Measurements from ENCODE around the gene INTS3.
"Not testable (repeated sequence)": the region's sequence is repeated elsewhere in the genome, so short reads cannot be mapped to it uniquely, and the experiment has no call there.

INTS3 gene

DNA sequence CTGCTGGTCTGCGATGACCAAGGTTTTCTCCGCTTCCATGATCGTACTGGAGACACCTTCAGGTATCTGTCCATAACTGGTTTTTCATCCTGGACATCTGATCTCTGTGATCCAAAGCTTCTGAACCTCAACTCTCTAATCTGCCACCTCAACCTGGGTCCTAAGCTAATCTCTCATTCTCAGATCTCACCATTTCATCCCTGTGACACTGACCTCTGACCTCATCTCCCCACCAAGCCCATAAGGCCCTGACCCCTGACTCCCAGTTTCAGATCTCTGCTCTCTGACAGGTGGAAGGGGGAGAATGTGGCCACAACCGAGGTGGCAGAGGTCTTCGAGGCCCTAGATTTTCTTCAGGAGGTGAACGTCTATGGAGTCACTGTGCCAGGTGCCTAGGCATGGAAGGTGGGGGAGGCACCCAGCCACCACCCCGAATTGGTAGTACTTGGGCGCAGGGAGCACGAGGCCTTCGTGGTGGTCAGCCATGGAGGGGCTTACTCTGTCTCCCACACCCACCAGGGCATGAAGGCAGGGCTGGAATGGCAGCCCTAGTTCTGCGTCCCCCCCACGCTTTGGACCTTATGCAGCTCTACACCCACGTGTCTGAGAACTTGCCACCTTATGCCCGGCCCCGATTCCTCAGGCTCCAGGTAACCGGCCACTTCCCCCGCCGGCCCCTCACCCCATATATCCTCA, 51.1 kb downstream of the INTS3 start:
- peaks cover 0 to 71% (median 43%) of the 10 kb centered on the region in 4 donors for H3K4me1 ChIP-seq
- no peaks in the 10 kb centered on the region for H3K27me3 ChIP-seq
- intact Hi-C loops (cut with DNase I; ENCODE audit: low total_unique reads), result no loop called here
- peaks cover 0 to 21% (median 0%) of the 10 kb centered on the region in 3 donors for H3K36me3 ChIP-seq
- DNase-seq, result no peak
- peak overlapping the region; percentile 91 to 93 for H3K27ac ChIP-seq
- TF ChIP-seq, protein P1, sequence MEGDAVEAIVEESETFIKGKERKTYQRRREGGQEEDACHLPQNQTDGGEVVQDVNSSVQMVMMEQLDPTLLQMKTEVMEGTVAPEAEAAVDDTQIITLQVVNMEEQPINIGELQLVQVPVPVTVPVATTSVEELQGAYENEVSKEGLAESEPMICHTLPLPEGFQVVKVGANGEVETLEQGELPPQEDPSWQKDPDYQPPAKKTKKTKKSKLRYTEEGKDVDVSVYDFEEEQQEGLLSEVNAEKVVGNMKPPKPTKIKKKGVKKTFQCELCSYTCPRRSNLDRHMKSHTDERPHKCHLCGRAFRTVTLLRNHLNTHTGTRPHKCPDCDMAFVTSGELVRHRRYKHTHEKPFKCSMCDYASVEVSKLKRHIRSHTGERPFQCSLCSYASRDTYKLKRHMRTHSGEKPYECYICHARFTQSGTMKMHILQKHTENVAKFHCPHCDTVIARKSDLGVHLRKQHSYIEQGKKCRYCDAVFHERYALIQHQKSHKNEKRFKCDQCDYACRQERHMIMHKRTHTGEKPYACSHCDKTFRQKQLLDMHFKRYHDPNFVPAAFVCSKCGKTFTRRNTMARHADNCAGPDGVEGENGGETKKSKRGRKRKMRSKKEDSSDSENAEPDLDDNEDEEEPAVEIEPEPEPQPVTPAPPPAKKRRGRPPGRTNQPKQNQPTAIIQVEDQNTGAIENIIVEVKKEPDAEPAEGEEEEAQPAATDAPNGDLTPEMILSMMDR (IDR thresholded peaks at IDR 0.05), result no peak
- H3K4me3 ChIP-seq, result no peak overlapping the region
- no peaks in the 10 kb centered on the region for H3K9me3 ChIP-seq

DNA sequence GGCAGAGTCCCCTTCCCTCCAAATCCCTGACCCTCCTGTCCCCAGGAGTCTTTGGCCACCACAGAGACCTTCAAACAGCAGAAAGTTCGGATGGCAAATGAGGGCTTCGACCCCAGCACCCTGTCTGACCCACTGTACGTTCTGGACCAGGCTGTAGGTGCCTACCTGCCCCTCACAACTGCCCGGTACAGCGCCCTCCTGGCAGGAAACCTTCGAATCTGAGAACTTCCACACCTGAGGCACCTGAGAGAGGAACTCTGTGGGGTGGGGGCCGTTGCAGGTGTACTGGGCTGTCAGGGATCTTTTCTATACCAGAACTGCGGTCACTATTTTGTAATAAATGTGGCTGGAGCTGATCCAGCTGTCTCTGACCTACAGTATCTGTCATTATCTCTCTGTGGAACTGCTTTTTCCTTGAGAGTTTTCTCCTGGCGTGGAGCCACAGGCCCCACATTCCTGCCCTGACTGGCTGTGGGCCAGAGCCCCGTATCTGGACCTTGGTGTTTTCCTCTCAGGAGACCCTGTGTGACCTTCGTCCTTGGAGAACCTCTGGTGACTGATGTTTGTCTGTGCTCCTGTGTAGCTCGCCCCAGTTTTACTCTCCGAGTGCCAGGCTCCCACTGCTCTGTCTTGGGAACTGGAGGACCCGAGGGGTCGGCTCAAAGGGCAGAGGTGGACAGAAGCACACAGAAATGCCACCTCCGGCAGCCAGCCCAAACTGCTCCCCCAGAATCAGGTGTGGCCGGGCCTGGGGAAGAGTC, 52.1 kb downstream of the INTS3 start:
- peaks cover 0 to 65% (median 33%) of the 10 kb centered on the region in 4 donors for H3K4me1 ChIP-seq
- intact Hi-C loops (cut with DNase I; ENCODE audit: low total_unique reads), result no loop called here
- no peaks in the 10 kb centered on the region for H3K27me3 ChIP-seq
- H3K27ac ChIP-seq, result peak overlapping the region in 1 of 2 donors; percentile 36
- H3K36me3 ChIP-seq, result peaks cover 0 to 21% (median 0%) of the 10 kb centered on the region in 3 donors
- H3K9me3 ChIP-seq, result no peaks in the 10 kb centered on the region
- TF ChIP-seq, protein P1 (IDR thresholded peaks at IDR 0.05), result no peak
- H3K4me3 ChIP-seq, result no peak overlapping the region
- DNase-seq, result no peak

DNA sequence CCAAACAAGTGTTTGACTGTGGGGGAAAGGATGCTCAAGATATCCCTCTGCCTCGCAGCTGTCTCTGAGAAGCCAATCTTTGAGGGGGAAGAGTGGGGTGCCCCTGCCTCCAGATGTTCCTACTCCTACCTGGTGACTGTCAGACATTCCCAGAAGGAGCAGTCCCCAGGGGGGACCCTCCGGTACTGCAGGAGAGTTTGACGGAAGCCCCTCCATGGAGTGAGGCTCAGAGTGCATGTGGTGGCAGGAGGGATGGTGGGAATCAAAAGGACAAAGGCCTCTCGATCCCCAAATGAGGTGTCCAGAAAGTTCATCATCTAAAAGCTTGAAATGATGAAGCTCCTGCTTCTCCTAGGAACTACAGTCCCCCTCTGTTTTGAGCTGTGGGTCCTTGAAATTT, 52.7 kb downstream of the INTS3 start:
- Histone ChIP-seq H3K4me1 (peaks cover 0 to 64% (median 33%) of the 10 kb centered on the region in 4 donors), H3K36me3 (peaks cover 0 to 21% (median 0%) of the 10 kb centered on the region in 3 donors), H3K27ac (peak overlapping the region in 1 of 2 donors; percentile 36), H3K9me3 (no peaks in the 10 kb centered on the region), H3K27me3 (no peaks in the 10 kb centered on the region), H3K4me3 (no peak overlapping the region)
- TF ChIP-seq, protein P1 (IDR thresholded peaks at IDR 0.05), result no peak
- no peak for DNase-seq
- intact Hi-C loops (cut with DNase I; ENCODE audit: low total_unique reads), result no loop called here

DNA sequence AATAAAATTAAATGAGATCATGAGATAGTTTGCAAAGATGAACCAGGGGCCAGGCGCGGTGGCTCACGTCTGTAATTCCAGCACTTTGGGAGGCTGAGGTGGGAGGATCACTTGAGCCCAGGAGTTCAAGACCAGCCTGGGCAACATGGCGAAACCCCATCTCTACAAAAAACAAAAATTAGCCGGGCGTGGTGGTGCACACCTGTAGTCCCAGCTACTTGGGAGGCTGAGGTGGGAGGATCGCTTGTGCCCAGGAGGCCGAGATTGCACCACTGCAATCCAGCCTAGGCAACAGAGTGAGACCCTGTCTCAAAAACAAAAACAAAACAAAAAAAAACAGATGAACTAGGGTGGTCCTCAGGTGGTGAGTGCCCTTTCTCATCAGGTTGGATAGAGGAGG, 54.8 kb downstream of the INTS3 start:
- H3K36me3 ChIP-seq, result peaks cover 0 to 21% (median 0%) of the 10 kb centered on the region in 3 donors
- peak overlapping the region; percentile 59 to 74 for H3K4me3 ChIP-seq
- DNase-seq; intact Hi-C loops (cut with DNase I; ENCODE audit: low total_unique reads); H3K9me3 ChIP-seq; H3K27me3 ChIP-seq: not testable (repeated sequence)
- H3K27ac ChIP-seq, result peak overlapping the region; percentile 90 to 97
- peaks cover 0 to 46% (median 17%) of the 10 kb centered on the region in 4 donors for H3K4me1 ChIP-seq

DNA sequence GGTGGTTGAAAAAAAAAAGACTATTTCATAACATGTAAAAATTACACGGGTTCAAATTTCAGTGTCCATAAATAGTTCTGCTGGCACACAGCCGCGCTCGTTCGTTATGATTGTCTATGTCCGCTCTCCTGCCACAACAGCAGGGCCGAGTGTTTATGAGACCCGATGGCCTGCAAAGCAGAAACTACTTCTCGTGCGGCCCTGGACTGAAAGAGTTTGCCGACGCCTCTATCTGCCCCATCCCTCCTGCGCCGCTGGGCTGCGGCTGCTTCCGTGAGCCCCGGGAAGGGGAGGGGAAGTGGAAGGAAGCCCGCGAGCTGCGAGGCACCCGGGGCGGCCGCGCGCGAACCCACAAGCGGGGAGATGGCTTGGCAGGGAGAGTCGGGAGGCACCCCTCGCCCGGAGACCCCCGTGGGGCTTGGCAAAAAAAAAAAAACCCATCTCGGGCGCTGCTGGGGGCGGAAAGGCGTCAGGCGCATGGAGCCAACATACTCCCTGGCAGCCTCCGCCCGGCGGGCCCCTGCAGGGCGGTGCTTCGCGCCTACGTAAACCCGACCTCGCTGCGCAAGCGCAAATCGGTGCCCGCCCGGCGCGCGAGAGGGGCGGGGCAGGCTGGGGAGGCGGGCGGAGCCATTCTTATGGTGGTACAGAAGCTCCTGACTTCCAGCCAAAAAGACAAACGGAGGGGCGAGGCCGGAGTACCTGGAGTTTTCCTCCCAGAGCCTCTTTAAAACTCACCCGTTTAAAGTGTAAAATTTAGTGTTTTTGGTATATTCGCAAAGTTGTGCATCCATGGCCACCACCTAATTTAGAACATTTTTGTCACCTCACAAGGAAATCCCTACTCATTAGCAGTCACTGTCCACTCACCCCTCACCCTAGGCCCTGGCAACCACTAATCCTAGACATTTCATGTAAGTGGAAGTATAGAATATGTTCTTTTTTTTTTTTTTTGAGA, 55.7 kb downstream of the INTS3 start:
- Histone ChIP-seq H3K27me3 (no peaks in the 10 kb centered on the region), H3K9me3 (no peaks in the 10 kb centered on the region), H3K4me1 (peaks cover 0 to 38% (median 10%) of the 10 kb centered on the region in 4 donors), H3K27ac (peak overlapping the region; percentile 90 to 97), H3K36me3 (peaks cover 0 to 14% (median 0%) of the 10 kb centered on the region in 3 donors), H3K4me3 (peak overlapping the region; percentile 59 to 74)
- peak; percentile 86 to 95 for DNase-seq
- TF ChIP-seq, protein P1 (IDR thresholded peaks at IDR 0.05), result peak; percentile 27 to 28
- intact Hi-C loops (cut with DNase I; ENCODE audit: low total_unique reads), result no loop called here

Data from tibial artery (tissue), 4 donors.